ENCODE results near the gene COL23A1.
A peak's percentile ranks its signal among the peaks of the same experiment; 100 is the strongest.

GRCh38 chr5:178465228-178465860 lies 124.8 kb downstream of the COL23A1 start:
- TF ChIP-seq CTCF (conservative IDR thresholded peaks at IDR 0.05; ENCODE audit: low read depth in 2 of 2): peak in 1 of 2 experiments; percentile 28; a peak in 2 of 4 replicates
- no peak for TF ChIP-seq EZH2phosphoT487 (IDR thresholded peaks at IDR 0.05; ENCODE audit: unreplicated experiment)

All from GM23338 (cell line).